NK-92 (cell line): ENCODE results near the gene TRPC4.
"Not testable (repeated sequence)": the region's sequence is repeated elsewhere in the genome, so short reads cannot be mapped to it uniquely, and the experiment has no call there.

Experiments
- DNase-seq: peaks from one replicate; lab custom pipeline; 2025; ENCODE audit not compliant: unreplicated experiment; lab: John Stamatoyannopoulos, UW

Gene TRPC4

DNA sequence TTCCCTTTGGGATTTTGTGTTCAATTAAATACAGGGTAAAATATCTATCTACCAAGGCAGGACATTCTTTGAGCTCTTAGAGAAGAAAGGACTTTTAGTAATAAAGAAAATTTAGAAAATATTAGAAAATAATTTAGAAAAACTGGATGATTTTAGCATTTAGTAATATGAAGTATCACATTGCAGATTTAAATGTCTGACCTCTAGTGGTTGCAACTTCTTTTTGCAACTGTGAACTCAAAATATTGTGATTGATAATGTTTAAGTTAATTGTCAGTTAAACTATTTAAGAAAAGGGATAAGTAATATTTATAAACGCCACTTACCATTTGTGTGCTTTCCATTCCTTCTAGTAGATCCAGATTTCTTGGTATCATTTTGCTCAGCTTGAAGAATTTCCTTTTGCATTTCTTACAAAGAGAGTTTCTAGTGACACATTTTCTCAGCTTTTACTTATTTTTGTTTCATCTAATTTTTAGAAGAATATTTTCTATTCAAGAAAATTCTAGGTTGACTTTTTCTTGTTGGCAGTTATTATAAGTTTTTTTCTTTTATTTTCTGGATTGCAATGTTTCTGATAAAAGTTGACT is 260.7 kb downstream of the TRPC4 start:
- DNase-seq: no peak

DNA sequence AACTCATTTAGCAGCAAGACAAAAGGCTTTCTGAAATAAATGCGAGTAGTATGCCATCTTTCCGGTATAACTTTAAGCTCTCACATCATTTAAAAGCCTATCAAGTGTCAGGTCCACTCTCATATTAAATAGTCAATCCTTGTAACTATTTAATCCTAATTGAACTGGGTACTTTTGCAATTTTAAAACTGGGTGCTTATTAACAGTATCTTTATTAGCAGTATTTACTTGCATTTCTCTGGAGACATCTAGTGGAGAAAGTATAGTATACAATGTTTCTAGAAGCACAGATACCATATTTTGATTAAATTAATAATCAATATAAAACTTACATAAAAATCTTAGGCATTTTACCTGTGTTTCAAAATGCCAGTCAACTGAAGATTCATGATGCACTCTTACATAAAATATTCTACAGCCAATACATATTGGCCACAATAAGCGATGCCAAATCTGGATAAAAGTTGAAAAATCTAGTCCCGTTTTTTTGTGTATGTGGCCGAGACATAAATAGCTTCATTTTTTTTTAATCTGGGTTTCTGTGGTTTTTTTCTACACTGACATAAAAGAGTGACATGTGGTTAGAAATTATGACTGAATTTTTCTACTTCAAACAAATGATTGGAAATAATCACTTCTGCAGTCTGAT is 266.7 kb downstream of the TRPC4 start:
- DNase-seq: no peak

DNA sequence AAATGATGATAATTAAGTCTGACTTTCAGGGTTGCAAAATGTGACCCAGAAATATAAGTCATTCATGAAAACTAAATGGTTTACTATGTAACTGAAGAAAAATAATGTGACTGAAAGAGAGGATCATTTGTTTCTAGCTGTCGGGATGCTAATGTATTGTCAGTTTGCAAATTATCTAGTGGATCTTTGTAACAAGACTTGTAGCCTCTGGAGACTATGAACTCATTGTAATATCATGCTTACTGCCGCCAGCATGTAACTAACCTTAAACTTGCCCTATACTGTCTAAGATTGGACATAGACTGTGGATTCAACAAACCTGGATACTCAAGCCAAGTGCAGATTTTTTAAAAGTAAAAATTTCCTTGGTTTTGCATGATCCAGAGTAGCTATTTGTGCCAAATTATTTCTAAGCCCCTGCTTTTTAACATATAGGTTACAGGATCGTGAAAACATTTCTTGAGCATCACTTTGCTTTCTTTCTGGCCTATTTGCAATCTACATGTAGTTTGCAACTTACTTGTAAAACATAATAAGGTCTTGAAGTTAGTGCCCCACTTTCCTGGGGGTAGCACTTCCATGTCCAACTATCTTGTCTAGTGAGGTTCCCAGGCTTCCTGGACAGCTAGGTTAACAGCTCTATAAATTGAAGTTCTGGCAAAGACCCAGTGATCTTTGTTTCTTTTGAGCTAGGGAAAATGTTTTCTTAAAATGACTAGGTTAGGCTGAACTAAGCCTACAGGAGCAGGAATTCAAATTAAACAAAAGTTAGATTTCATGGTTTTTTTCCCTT is 267.7 kb downstream of the TRPC4 start:
- DNase-seq: no peak

DNA sequence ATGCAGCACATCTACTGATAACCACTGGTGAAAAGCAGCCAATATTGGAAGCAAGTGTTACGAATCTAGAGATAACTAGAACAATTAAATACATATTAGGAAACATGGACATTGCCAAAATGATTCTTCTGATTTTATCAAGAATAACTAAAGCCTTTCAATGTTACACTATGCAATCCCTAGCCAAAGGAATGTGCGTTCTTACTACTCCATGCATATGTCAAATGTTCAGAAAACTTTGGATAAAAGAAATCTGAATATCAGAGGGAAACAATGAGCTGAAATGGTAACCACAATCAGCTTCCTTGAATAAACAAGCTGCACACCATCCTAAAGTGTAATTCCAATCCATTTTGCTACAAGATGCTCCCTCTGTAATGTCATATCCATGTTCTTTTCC is 270.1 kb downstream of the TRPC4 start:
- DNase-seq: no peak

DNA sequence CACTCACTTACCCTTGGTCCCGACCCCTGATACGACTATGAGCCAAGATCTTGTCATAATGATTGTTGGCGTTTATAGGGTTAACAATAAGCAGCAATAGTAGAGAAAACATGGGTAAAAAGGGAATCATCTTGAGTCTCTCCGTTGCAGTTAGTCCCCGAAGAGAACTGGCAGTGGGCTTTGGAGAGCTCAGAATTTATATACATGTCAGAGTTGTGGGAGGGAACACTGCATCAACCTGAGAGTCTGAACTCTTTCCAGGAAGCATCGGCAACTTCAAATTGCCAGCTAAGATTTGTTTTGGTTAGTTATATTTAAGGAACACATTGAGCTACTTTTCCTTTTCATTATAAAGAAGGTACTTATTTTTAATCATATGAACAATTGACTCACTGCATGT is 271.0 kb downstream of the TRPC4 start, which contains the start of gene POSTN:
Gene POSTN (minus strand): TSS at position 172 of the 400 bp plus-strand sequence. CDS start 42 bp downstream, at position 130.
- DNase-seq: no peak

DNA sequence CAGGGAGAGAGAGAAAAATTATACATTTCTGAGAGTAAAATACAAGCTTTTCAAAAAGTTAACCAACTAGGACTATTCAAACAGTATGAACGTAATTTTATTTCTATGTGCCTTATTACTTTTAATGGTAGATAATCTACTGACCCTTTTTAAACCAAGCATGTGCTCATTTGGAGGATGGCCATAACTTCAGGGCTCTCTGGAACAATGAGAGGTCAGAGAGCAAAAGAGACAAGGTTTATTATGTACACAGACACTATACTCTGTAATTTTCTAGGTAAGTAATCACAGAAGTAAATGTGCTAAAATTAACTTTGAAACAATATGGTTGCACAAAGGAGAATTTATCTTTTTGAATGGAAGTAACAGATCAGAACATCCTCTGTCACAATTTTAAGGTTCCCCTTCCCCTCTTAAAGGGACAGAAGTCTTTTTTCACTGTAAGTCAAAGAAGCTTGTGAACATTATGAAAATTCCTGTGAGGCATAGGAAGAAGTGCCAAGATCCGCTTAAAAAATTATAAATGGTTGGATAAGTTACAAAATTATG is 272.0 kb downstream of the TRPC4 start:
- no peak for DNase-seq

DNA sequence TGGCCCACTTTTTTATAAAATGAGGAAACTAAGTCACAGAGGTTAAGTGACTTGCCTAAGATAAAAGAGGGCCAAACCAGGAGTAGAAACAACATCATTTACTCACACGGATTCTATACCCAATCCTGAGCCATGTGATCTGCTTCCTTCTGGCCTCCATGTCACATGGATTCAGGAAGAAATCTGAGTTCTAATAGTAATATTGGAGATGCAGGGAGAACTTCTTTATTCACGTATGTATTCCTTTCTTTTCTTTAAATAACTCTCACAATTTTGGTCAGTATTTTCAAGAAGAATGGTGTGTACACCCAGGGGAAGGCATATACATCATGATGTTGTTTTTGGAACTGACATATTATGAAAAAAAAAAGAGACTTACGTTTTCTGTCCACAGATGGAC is 272.8 kb downstream of the TRPC4 start:
- DNase-seq: no peak

DNA sequence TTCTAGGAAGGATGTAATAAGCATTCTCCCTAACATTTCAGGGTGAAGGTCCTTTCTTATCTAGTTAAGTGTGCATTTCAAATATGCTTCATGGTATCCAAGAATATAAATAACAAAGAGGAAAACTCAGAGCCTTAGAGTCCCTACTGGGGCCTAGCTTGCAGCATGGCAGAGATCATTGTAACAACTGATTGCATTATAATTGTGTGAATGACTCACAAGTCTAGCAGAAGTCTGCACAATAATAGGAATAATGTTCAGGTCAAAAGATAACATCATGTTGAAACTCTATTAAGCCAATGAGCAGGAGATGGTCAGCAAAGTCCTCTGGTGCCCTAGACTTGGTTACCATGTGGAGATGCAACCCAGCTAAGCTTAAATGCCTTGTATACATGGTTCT is 274.4 kb downstream of the TRPC4 start:
- DNase-seq: no peak

DNA sequence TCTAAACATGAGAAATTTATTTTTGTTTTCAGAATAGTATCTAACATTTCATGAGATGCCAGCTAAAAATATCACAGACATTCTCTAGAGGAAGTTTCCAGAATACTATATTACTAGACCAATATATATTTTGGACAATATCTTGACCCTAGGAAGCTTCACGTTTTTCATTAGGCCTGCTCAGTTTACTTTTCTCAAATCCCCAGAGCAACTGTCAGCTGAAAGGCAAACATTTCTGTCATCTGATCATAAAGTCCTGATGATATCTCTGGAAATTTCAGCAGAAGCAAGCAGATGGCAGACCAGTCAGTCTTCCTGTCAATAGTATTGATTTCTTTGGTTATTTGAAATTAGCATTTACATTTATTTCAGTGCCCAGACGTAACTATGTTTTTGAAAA is 275.0 kb downstream of the TRPC4 start:
- DNase-seq: no peak

DNA sequence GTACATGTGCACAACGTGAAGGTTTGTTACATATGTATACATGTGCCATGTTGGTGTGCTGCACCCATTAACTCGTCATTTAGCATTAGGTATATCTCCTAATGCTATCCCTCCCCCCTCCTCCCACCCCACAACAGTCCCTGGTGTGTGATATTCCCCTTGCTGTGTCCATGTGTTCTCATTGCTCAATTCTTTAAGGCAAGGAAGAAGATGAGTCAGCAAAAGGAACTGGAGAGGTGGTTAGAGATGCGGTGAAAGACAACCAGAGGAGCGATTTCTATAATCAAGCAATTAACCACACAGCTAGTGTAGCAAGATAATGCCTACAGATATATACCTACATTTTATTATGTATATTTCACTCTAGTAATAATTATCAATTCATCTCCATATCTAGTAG is 280.2 kb downstream of the TRPC4 start:
- DNase-seq: not testable (repeated sequence)

DNA sequence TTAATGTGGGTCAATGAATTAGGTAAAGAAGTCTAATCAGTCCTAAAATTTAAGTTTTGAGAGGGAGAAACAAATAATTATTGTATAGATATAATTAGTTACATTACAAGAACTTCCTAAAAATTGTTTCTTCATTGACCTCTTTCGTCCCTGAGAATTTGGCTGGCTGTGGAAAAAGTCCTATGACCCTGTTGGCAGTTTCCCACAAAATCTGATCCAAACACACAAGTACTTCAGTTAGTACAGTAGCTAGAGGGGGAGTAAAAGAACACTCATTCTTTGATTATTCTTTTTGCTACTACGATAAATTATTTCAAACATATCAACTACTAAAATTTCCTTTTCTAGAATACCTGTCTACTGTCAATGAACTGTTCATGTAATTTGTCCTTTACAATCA is 282.3 kb downstream of the TRPC4 start:
- DNase-seq: no peak
